ENCODE results near the gene UCP1.

DNA sequence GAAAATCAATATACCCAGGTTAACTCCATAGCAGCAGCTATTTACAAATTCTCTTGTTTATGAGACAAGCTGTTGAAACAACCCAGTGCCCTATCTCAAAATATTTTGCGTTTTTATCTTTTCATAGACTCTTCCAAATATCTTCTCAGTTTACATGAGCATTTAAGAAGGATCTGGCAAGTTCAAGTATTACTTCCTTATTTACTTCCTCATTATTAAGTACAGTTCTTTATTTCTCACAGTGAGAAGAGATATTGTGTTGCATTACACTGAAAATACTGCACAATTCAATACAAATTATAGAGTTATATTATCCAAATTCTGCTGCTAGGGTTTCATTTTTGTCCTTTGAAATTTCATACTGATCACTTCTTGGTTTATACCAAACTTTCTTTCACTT is 43.6 kb upstream of the UCP1 start:
- TF ChIP-seq NFRKB (IDR thresholded peaks at IDR 0.05) (no peak), SP1 (IDR thresholded peaks at IDR 0.05) (no peak), ZNF384 (IDR thresholded peaks at IDR 0.05) (no peak), FOXK2 (IDR thresholded peaks at IDR 0.05) (no peak), CTBP1 (IDR thresholded peaks at IDR 0.05; ENCODE audit: borderline replicate concordance) (no peak), TARDBP (IDR thresholded peaks at IDR 0.05) (no peak), SUZ12 (IDR thresholded peaks at IDR 0.05) (no peak), ARNT (IDR thresholded peaks at IDR 0.05) (no peak), BHLHE40 (IDR thresholded peaks at IDR 0.05; ENCODE audit: borderline replicate concordance) (no peak), FOXM1 (IDR thresholded peaks at IDR 0.05; ENCODE audit: borderline replicate concordance) (no peak), FOXA1 (IDR thresholded peaks at IDR 0.05) (no peak), L3MBTL2 (conservative IDR thresholded peaks at IDR 0.05) (no peak)
- TF ChIP-seq, protein P1, sequence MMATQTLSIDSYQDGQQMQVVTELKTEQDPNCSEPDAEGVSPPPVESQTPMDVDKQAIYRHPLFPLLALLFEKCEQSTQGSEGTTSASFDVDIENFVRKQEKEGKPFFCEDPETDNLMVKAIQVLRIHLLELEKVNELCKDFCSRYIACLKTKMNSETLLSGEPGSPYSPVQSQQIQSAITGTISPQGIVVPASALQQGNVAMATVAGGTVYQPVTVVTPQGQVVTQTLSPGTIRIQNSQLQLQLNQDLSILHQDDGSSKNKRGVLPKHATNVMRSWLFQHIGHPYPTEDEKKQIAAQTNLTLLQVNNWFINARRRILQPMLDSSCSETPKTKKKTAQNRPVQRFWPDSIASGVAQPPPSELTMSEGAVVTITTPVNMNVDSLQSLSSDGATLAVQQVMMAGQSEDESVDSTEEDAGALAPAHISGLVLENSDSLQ (IDR thresholded peaks at IDR 0.05): no peak
